H1 (cell line): ENCODE measurements around the gene PCIF1. TPM values are rescaled to one million over a fixed set of nuclear protein-coding genes. Genes with fewer than 3 reads are reported as not detected.
"Not testable (repeated sequence)": the region's sequence is repeated elsewhere in the genome, so short reads cannot be mapped to it uniquely, and the experiment has no call there.

Experiments
- CTCF ChIA-PET: fragments of 300-600 bp; sonication (Branson Sonifier 250); formaldehyde crosslinking; loops from one replicate; lab custom pipeline; 2021; ENCODE audit not compliant: partially characterized antibody; lab: Charles Lee
- POLR2A ChIA-PET: fragments of 300-600 bp; sonication (Branson Sonifier 250); formaldehyde crosslinking; loops from one replicate; lab custom pipeline; 2021; ENCODE audit warnings: inconsistent platforms; ENCODE audit not compliant: partially characterized antibody; lab: Charles Lee
- DNase-seq, 2 experiments: peaks; one replicate each; pipeline versions ENCODE4 v3.0.0 to v3.0.0-alpha.2; 2010 to 2022; ENCODE audit warnings: low spot score in 2 of 2, low read depth in 1 of 2, mixed read lengths in 1 of 2
- FAIRE-seq: peaks from 2 replicates; lab custom pipeline; 2011; peaks lifted over from hg19 to GRCh38; lab: Jason Lieb, UNC
- H2AFZ ChIP-seq: 2 replicates; pipeline ENCODE4 v1.8.1; 2012; ENCODE audit warnings: low read length, inconsistent platforms
- H2AK5ac ChIP-seq: 2 replicates; pipeline ENCODE4 v1.6.1; 2013; ENCODE audit warnings: low read depth, low read length
- H2BK120ac ChIP-seq: replicated peaks from 2 replicates; pipeline ENCODE3; 2013; ENCODE audit warnings: low read depth, low read length, inconsistent platforms
- H2BK12ac ChIP-seq: 2 replicates; pipeline ENCODE4 v1.6.1; 2013; ENCODE audit warnings: low read depth, low read length
- H2BK15ac ChIP-seq: 2 replicates; pipeline ENCODE4 v1.6.1; 2013; ENCODE audit warnings: low read length
- H2BK20ac ChIP-seq: 2 replicates; pipeline ENCODE4 v1.6.1; 2013; ENCODE audit warnings: low read length
- H2BK5ac ChIP-seq: 2 replicates; pipeline ENCODE4 v1.6.1; 2013; ENCODE audit warnings: low read depth, low read length
- H3K14ac ChIP-seq: 2 replicates; pipeline ENCODE4 v1.6.1; 2013; ENCODE audit warnings: inconsistent platforms; ENCODE audit not compliant: insufficient read length
- H3K18ac ChIP-seq: 2 replicates; pipeline ENCODE4 v1.6.1; 2013; ENCODE audit warnings: low read length; ENCODE audit errors: extremely low read depth
- H3K23ac ChIP-seq: 2 replicates; pipeline ENCODE4 v1.6.1; 2013; ENCODE audit warnings: inconsistent platforms; ENCODE audit not compliant: insufficient read length
- H3K23me2 ChIP-seq: 2 replicates; pipeline ENCODE4 v1.6.1; 2013; ENCODE audit warnings: low read depth, low read length
- H3K27ac ChIP-seq: 2 replicates; pipeline ENCODE4 v1.6.1; 2011; ENCODE audit warnings: low read depth, low read length, inconsistent platforms
- H3K27me3 ChIP-seq, 4 experiments: replicated peaks in 1 of 4; 1 replicate in 1 of 4; 2 replicates in 3 of 4; pipeline versions ENCODE4 v1.6.1 to v1.8.1; 2011 to 2013; ENCODE audit warnings: low read length in 3 of 4, mild to moderate bottlenecking in 3 of 4, inconsistent platforms in 2 of 4, mixed read lengths in 2 of 4, moderate library complexity in 1 of 4; ENCODE audit not compliant: control insufficient read depth in 3 of 4, insufficient read depth in 3 of 4; ENCODE audit errors: extremely low read depth in 1 of 4
- H3K36me3 ChIP-seq, 4 experiments: 2 replicates each; pipeline versions ENCODE4 v1.6.1 to v1.8.1; 2011 to 2013; ENCODE audit warnings: mild to moderate bottlenecking in 4 of 4, low read length in 3 of 4, moderate library complexity in 2 of 4, control low read depth in 1 of 4, inconsistent platforms in 1 of 4; ENCODE audit not compliant: insufficient read depth in 4 of 4, control insufficient read depth in 2 of 4
- H3K4ac ChIP-seq: replicated peaks from 2 replicates; pipeline ENCODE3; 2013; ENCODE audit warnings: low read length, low read depth, mixed read lengths, inconsistent platforms; ENCODE audit not compliant: insufficient read length
- H3K4me1 ChIP-seq, 4 experiments: replicated peaks in 1 of 4; 1 replicate in 1 of 4; 2 replicates in 3 of 4; pipeline versions ENCODE4 v1.6.1 to v1.8.1; 2011 to 2013; ENCODE audit warnings: low read length in 3 of 4, inconsistent platforms in 2 of 4, mixed read lengths in 1 of 4; ENCODE audit not compliant: insufficient read depth in 4 of 4, control insufficient read depth in 3 of 4
- H3K4me2 ChIP-seq, 2 experiments: 2 replicates each; pipeline versions ENCODE4 v1.6.1 to v1.8.1; 2011 to 2013; ENCODE audit warnings: low read depth in 2 of 2, low read length in 2 of 2, control low read depth in 1 of 2, inconsistent platforms in 1 of 2, mild to moderate bottlenecking in 1 of 2; ENCODE audit not compliant: insufficient read depth in 1 of 2
- H3K4me3 ChIP-seq, 4 experiments: fragments of 200-600, 300-600 bp in 1 of 4; sonication (generic), shearing (Covaris generic), sonication (Bioruptor Twin) in 1 of 4; 2 replicates each; pipeline versions ENCODE4 v1.5.1 to v1.8.1; 2011 to 2016; ENCODE audit warnings: low read length in 4 of 4, low read depth in 3 of 4, control low read depth in 2 of 4, inconsistent platforms in 2 of 4, mild to moderate bottlenecking in 2 of 4, mixed read lengths in 1 of 4, moderate library complexity in 1 of 4; ENCODE audit not compliant: insufficient read depth in 2 of 4; ENCODE audit errors: extremely low read depth in 1 of 4
- H3K56ac ChIP-seq: replicated peaks from 2 replicates; pipeline ENCODE3; 2013; ENCODE audit warnings: low read depth, mild to moderate bottlenecking, mixed read lengths, low read length, inconsistent platforms; ENCODE audit not compliant: insufficient read length
- H3K79me1 ChIP-seq: 2 replicates; pipeline ENCODE4 v1.6.1; 2013; ENCODE audit warnings: low read depth, low read length, control low read depth
- H3K79me2 ChIP-seq, 2 experiments: 2 replicates each; pipeline versions ENCODE4 v1.6.1 to v1.8.1; 2012 to 2013; ENCODE audit warnings: low read length in 2 of 2, mild to moderate bottlenecking in 2 of 2, inconsistent platforms in 1 of 2; ENCODE audit not compliant: insufficient read depth in 2 of 2, control insufficient read depth in 1 of 2
- H3K9ac ChIP-seq, 4 experiments: replicated peaks in 1 of 4; 1 replicate in 1 of 4; 2 replicates in 3 of 4; pipeline versions ENCODE4 v1.6.1 to v1.8.1; 2011 to 2013; ENCODE audit warnings: low read depth in 3 of 4, low read length in 3 of 4, control low read depth in 2 of 4, mild to moderate bottlenecking in 2 of 4, moderate library complexity in 2 of 4, inconsistent platforms in 1 of 4; ENCODE audit errors: extremely low read depth in 1 of 4
- H3K9me3 ChIP-seq, 2 experiments: 2 replicates each; pipeline versions ENCODE4 v1.6.1 to v1.8.1; 2012 to 2013; ENCODE audit warnings: mild to moderate bottlenecking in 2 of 2, moderate library complexity in 2 of 2, control low read depth in 1 of 2, inconsistent platforms in 1 of 2, low read depth in 1 of 2, low read length in 1 of 2, mixed read lengths in 1 of 2; ENCODE audit not compliant: insufficient read depth in 2 of 2
- H4K20me1 ChIP-seq, 2 experiments: replicated peaks in 1 of 2; 2 replicates each; pipeline versions ENCODE3 to v1.8.1; 2011 to 2013; ENCODE audit warnings: inconsistent platforms in 2 of 2, low read length in 2 of 2, mild to moderate bottlenecking in 1 of 2; ENCODE audit not compliant: insufficient read depth in 2 of 2, control insufficient read depth in 1 of 2
- H4K5ac ChIP-seq: 2 replicates; pipeline ENCODE4 v1.6.1; 2013; ENCODE audit warnings: low read length, low read depth, mixed read lengths, inconsistent platforms; ENCODE audit not compliant: insufficient read length
- H4K8ac ChIP-seq: 2 replicates; pipeline ENCODE4 v1.8.0; 2013; ENCODE audit warnings: mild to moderate bottlenecking, moderate library complexity, low read length, inconsistent platforms; ENCODE audit not compliant: insufficient read depth; ENCODE audit errors: extremely low read depth
- H4K91ac ChIP-seq: replicated peaks from 2 replicates; pipeline ENCODE3; 2013; ENCODE audit warnings: low read length, mixed read lengths, inconsistent platforms; ENCODE audit not compliant: insufficient read length
- CHD1 ChIP-seq: IDR thresholded peaks from 2 replicates; pipeline ENCODE4 v1.6.1; 2012; ENCODE audit warnings: low read depth, low read length, improper control_type of control experiment
- CREB1 ChIP-seq: IDR thresholded peaks from 2 replicates; pipeline ENCODE4 v1.6.1; 2012; ENCODE audit warnings: inconsistent platforms
- GABPA ChIP-seq: IDR thresholded peaks from 2 replicates; pipeline ENCODE4 v1.6.1; 2011; ENCODE audit warnings: mild to moderate bottlenecking, low read length, moderate library complexity, borderline replicate concordance; ENCODE audit not compliant: insufficient read depth
- SIN3A ChIP-seq, 2 experiments: IDR thresholded peaks in 1 of 2; conservative IDR thresholded peaks in 1 of 2; 2 replicates each; pipeline ENCODE4 v1.6.1; 2011 to 2012; ENCODE audit warnings: low read length in 2 of 2, improper control_type of control experiment in 1 of 2, low read depth in 1 of 2, mild to moderate bottlenecking in 1 of 2
- TAF1 ChIP-seq: IDR thresholded peaks from 2 replicates; pipeline ENCODE4 v1.6.1; 2011; ENCODE audit warnings: mild to moderate bottlenecking, low read depth, low read length
- TAF7 ChIP-seq: optimal IDR thresholded peaks from 2 replicates; pipeline ENCODE3; 2011; ENCODE audit warnings: low read depth, mild to moderate bottlenecking, inconsistent platforms, low read length, moderate library complexity, borderline replicate concordance
- YY1 ChIP-seq: IDR thresholded peaks from 2 replicates; pipeline ENCODE4 v1.6.1; 2011; ENCODE audit warnings: low read depth, mild to moderate bottlenecking, low read length
- WGBS, 2 experiments: shearing (Covaris generic) in 1 of 2; methylation state at CpG; one replicate each; pipeline versions ENCODE4 v1.1.6 to v1.1.7; 2013 to 2015; ENCODE audit warnings: low lambda C conversion rate in 2 of 2, mixed read lengths in 2 of 2, inconsistent platforms in 1 of 2, low coverage in 1 of 2, missing lambda C conversion rate in 1 of 2; ENCODE audit not compliant: insufficient replicate concordance in 2 of 2, insufficient coverage in 1 of 2, insufficient read length in 1 of 2; ENCODE audit errors: extremely low coverage in 1 of 2, missing lambda C conversion rate in 1 of 2; 5-methylcytosine and 5-hydroxymethylcytosine counted together
- polyA plus RNA-seq, 7 experiments: library from polyadenylated mRNA; depleted of rRNA in 3 of 7; stranded (reverse) in 5 of 7; unstranded in 2 of 7; fragments of >200 nt in 5 of 7; fragments of 200-250 nt in 2 of 7; gene quantifications; 1 replicate in 5 of 7; 2 replicates in 1 of 7; 4 replicates in 1 of 7; pipeline versions ENCODE4 v1.2.1 to v1.2.3, GENCODE V29; 2011 to 2013; ENCODE audit warnings: missing spikeins in 2 of 7, mixed read lengths in 2 of 7
- total RNA-seq: library from RNA; stranded (reverse); fragmentation: NEBNext Ultra II Directional; extraction: Animal tissue kit (Norgen Biotek cat#: 25700); gene quantifications from 2 replicates; pipeline ENCODE4 v1.2.1, GENCODE V29; 2021

PCIF1 gene
- total and polyA plus RNA-seq, 2 of the 8 experiments (the other 6 are each of a cell fraction or from before 2014, with no cell fraction given), result 30.3 to 30.6 TPM

DNA sequence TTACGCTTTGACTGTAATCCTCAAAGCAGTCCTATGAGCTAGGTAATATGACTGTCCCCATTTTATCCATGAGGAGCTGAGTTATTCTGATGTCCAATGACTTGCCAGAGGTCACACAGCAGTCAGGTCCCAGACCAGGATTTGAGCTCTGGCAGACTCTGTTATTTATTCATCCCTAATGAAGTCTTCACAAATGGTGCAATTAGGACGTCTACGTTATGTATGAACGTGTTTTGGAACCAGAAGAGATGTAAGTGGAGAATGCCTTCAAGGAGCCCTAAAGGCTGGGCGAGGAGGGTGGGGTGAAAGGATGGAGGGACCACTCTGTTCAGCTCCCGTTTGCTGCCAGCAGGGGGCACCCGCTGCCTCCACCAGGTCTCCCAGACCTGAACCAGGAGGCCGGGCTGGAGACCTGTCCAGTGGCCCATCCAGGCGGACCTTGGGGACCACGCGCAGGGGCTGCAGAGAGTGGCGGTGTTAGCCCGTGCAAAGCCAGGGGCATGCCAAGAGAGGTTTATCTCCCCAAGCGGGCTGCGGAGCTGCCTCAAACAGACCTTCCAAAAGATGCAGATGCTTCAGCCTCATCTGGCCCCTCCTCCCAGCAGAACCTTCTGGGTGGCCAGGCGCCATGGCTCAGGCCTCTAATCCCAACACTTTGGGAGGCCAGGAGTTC, 52.8 kb downstream of the PCIF1 start (continued):
- TF ChIP-seq GABPA (0 out of 2 replicates have a peak, but pooled peaks have one; percentile 25), SIN3A (conservative IDR thresholded peaks at IDR 0.05 in 1 of 2, IDR thresholded peaks at IDR 0.05 in 1 of 2; ENCODE audit: low read depth in 1 of 2, low read length in 2 of 2) (0 out of 4 replicates have a peak, but pooled peaks of 1 of the 2 experiments have one; percentile 38), TAF7 (peak; percentile 20), CREB1 (peak; percentile 9; the same call in 1 of the 2 replicates), TAF1 (0 out of 2 replicates have a peak, but pooled peaks have one; percentile 21), YY1 (0 out of 2 replicates have a peak, but pooled peaks have one; percentile 25), CHD1 (no peak)

DNA sequence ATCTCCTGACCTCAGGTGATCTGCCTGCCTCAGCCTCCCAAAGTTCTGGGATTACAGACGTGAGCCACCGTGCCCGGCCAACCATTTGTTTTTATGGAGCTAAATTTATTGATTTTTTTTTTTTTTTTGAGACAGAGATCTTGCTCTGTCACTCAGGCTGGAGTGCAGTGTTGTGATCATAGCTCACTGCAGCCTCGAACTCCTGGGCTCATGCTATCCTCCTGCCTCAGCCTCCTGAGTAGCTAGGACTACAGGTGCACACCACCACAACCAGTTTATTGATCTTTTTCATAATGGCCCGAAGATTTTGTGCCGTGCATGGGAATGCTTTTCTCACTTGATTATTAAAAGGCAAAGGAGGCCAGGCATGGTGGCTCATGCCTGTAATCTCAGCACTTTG, 54.3 kb downstream of the PCIF1 start:
- WGBS, 2 experiments, result 99% methylated on average over 6 of the region's 6 CpGs; no CpG with 5 or more reads in 1 of the 2 experiments

More for the DNA sequence above, 54.3 kb downstream of the PCIF1 start:
- H2AFZ ChIP-seq, H3K36me3 ChIP-seq, H4K5ac ChIP-seq, H4K20me1 ChIP-seq, H3K14ac ChIP-seq, H4K8ac ChIP-seq, H3K4me1 ChIP-seq, H3K56ac ChIP-seq, H2AK5ac ChIP-seq, H3K4me3 ChIP-seq, H3K18ac ChIP-seq, H2BK120ac ChIP-seq, H4K91ac ChIP-seq, H3K23me2 ChIP-seq, H3K23ac ChIP-seq, H3K27me3 ChIP-seq, POLR2A ChIA-PET, H2BK20ac ChIP-seq, H3K4me2 ChIP-seq, H3K79me2 ChIP-seq, DNase-seq, H3K27ac ChIP-seq, H2BK12ac ChIP-seq, H3K79me1 ChIP-seq, H2BK15ac ChIP-seq, FAIRE-seq, H2BK5ac ChIP-seq, H3K9me3 ChIP-seq, H3K9ac ChIP-seq, H3K4ac ChIP-seq: not testable (repeated sequence)
- CTCF ChIA-PET, result interaction anchor here (0.6 to 12.8 kb wide), 8 partner anchors 8 to 369 kb away, joined by 3 to 156 read pairs (median 16); partner anchors contain the start of gene MMP9
